Activated naive CD4-positive, alpha-beta T cell treated with anti-CD3 and anti-CD28 coated beads, Interleukin-2, amount 50 U/mL, for 16 hours (primary cell): Measurements from ENCODE around the gene SERPIND1.
"Not testable (repeated sequence)": the region's sequence is repeated elsewhere in the genome, so short reads cannot be mapped to it uniquely, and the experiment has no call there.

Experiments used
- DNase-seq: peaks from one replicate; pipeline ENCODE4 v3.0.0-alpha.2; 2020

SERPIND1 gene

DNA sequence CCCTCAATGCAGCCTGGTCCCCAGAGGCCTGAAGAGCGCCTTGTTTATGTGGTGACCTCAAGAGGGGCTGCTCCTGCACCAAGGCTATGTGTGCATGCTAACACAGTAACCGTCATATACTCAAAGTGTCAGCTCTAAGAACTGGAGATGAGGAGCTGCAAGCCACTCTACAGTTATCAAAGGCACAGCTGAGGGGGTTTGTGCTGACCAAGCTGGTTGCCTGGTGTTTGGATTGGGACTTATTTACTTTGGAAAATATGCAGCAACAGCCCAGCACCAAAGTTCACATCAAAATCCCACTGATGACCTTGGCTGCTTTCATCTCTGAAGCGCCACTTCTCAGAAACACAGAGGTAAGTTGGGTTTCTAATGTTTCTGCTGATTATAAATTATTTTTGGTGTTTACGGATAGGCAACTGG is at the start of gene SERPIND1:
SERPIND1 (plus strand) TSS at position 321 of the 420 bp plus-strand sequence. CDS start 5,200 bp downstream, outside the sequence.
- DNase-seq: no peak

GRCh38 chr22:20724676-20725454 is 49.0 kb upstream of the SERPIND1 start:
- DNase-seq: no peak

DNA sequence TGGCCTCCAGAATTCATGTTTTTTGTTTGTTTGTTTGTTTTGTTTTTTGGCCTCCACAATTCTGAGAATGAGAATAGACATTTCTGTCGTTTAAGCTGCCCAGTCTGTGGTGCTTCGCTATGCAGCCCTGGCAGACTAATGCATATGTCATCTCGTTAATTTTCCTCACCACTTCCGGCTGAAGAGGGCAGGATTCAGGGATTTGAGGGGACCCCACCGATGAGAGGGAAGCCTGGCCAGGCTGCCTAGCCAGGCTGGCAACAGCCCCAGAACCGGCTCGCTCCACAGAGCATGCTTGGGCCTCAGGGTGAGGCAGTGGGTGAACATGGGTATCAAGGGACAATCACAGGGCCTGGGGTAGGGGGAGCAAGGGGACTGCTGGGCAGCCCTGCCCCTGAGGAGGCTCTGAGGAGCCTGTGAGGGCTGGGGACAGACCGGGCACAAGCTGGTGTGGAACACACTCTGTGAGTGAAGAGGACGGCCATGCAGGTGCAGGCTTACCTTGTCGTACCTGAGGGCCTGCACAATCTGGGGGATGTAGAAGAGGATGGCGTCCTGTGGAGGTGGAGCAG is 47.8 kb upstream of the SERPIND1 start:
- DNase-seq: no peak

- no peak for DNase-seq
Measured at GRCh38 chr22:20727118-20728015, 46.5 kb upstream of the SERPIND1 start.

- DNase-seq: no peak
Measured at GRCh38 chr22:20728523-20729190, 45.3 kb upstream of the SERPIND1 start.

- DNase-seq: no peak
Measured at GRCh38 chr22:20729194-20729593, 44.7 kb upstream of the SERPIND1 start.

GRCh38 chr22:20732431-20732830 is 41.5 kb upstream of the SERPIND1 start:
- not testable (repeated sequence) for DNase-seq

DNA sequence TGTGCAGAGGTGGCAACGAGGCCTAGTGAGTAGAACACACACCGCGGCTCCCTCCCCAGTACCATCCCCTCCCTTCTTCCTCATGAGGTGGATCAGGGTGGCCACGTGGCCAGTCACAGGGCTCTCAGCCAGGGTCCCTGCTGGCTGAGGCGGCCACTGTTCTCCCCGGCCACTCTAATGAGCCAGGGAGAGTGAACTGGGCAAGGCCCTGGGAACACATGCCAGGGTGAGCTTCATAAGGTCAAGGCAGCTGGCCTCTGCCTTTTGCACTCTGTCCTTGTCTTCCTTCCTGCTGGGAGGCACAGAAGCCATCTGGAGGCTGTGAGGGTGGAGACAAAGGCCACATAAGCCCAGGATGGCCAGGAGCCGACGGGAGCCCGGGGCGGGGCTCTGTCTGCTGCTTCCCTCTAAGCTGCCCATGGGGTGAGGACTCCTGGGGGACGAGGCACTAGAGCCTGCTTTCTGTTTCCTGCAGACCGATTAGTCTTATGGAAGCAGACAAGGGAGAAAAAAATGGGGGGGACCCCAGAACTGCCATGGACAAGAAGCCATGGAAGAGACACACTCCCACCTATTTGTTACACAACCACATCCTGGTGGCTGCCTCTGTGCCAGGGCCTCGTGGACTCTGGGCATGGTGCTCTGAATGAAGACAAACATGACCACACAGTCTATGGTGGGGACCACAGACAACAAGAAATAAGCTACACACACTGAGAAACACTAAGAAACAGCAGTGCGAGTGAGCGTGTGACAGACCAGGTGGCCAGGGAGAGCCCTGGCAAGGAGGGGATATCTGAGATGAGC is 38.4 kb upstream of the SERPIND1 start:
- DNase-seq: not testable (repeated sequence)

DNA sequence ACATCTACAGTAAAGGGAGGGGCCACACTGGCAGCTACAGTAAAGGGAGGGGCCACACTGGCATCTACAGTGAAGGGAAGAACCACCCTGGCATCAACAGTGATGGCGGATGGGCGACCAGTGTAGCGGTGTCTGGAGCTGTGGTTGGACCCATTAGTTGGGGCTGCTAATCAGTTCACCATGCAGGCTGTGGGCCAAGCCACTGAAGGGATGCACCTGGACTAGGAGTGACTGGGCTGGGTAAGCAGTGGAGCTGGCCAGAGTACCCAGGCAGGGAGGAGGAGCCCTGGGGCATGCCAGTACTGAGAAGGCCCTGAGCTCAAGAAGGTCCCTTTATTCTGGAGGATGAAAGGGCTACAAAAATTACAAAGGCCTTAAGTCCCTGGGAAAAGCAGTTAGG is 37.0 kb upstream of the SERPIND1 start:
- not testable (repeated sequence) for DNase-seq

GRCh38 chr22:20738394-20739089 is 35.4 kb upstream of the SERPIND1 start:
- DNase-seq: no peak

DNA sequence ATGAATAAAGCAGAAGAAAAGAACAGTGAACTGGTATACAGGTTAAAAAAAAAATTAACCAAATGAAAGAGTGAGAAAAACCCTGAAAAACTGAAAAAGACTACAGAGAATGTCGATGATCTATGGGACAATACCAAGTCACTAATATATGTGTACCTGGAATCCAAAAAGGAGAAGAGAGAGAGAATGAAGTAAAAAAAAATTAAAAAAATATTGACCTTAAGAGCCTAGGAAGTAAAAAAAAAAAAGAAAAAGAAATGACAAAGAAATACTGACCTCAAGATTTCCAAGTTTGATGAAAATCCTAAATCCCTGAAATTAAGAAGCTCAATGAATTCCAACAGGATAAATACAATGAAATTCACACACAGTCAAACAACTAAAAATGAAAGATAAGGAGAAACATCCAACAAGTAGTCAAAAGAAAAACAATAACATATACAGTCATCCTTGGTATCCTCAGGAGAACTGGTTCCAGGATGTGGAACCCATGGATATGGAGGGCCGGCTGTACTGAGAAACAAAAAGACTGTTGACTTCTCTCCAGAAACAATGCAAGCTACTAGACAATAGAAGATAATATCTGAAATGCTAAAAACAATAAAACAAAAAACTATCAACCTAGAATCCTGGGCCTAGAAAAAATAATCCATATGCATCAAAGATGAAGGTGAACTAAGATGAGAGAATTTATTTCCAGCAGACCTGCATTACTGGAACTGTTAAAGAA is 33.5 kb upstream of the SERPIND1 start:
- no peak for DNase-seq

- no peak for DNase-seq
Measured at GRCh38 chr22:20741008-20741633, 32.8 kb upstream of the SERPIND1 start.

DNA sequence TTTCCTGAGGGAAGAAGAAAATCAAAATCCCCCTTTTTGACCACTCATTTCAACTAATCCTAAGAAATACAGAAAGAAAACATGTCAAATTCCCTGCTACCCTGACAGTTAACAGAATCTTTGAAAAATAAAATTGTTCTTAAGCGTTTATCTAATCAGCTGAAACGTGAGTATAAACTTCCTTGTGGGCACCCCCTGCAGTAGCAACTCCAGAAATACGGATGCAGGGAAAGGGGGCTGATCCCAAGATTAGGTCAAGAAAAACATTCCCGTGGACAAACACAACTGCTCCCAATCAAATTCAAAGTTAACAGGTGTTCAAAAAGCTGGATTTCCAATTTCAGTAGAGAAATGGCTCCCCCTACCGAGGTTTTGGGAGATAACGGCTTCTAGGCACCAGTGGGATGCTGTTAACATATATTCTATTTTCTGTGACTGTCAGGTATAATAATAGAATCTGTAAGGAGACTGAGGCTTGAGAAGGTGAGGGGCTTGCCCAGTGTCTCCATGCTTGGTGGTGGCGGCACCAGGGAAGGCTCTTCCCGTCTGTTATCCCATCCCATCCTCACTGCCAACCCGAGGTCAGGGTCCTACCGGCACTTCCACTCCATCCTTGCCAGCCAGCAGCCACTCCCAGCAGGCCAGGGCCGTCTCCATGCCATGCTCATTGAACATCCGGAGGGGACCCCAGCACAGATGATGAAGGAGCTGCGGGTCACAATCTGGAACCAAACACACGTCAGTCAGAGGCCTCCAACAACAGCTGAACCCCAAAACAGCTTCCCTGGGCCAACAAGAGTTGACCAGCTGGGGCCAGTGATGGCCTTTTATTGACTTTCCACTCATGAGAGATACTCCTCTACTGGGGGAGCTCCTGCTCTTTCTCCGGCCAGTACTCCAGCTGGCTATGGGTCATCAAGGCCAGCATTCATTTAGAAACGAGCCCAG is 32.0 kb upstream of the SERPIND1 start:
- peak; percentile 32 for DNase-seq

GRCh38 chr22:20742764-20743163 is 31.1 kb upstream of the SERPIND1 start:
- DNase-seq: no peak

- no peak for DNase-seq
Measured at GRCh38 chr22:20744456-20744855, 29.5 kb upstream of the SERPIND1 start.

GRCh38 chr22:20745119-20745518 is 28.8 kb upstream of the SERPIND1 start:
- no peak for DNase-seq

DNA sequence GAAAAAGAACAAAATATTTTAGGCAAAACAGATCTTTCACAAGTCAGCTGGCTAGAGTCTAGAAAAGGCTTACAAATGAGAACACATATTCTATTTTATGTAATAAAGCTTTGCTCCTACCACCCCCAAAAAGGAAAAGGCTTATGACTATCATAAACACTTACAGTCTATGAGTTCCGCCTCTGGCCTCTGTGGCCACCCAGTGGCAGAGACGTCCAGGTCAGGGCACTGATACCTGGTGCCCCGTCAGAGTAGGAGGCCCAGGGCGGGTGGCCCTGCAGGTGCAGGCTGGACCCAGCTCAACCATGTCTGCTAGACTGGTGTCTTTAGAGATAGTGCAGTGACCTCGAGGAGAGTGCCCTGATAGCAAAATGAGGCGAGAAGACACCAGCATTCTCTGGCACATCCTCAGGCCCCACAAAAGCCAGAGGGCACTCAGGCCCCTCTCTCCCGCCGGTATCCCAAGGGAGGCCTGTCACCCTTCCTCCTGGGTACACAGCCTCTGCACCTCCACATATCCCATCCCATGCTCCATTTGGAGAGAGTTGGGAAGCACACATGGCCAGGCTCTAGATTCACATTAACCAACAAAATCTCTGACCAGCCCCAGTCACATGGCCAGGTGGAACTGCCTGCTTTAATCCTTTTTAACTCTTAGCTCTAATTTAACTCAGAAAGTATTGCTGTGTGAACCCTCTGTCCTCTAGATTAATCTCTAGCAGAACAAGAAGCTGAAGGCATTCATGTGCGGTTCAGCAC is 27.3 kb upstream of the SERPIND1 start:
- DNase-seq: no peak

DNA sequence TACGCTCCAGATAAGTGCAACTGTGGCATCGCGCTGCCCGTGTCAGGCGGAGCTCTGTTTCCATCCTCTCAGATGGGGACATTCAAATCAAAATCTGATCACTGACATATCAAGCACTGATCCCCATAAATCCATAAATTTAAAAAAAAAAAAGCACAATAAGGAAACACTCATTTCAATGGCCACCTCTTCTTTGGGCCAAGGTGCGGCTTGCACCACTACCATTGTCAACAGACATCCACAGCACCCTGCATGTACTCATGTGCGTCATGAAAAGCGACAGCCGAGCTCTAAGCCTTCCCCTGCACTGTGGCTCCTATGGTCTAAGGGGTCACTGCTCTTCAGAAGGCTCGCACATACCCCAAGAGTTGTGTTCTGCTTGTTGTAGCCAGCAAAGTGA is 26.7 kb upstream of the SERPIND1 start:
- DNase-seq: no peak
